Muscle of leg (tissue), 11 donors: Measurements from ENCODE around the gene SH3BP4. TPM values are rescaled to one million over a fixed set of nuclear protein-coding genes. Genes with fewer than 3 reads are reported as not detected.

ENCODE experiments used
- DNase-seq: peaks from one replicate; pipeline ENCODE4 v3.0.0; 2013
- H3K27ac ChIP-seq: one replicate; pipeline ENCODE4 v1.5.1; 2013; ENCODE audit warnings: mild to moderate bottlenecking, low read length, control low read depth
- H3K27me3 ChIP-seq: one replicate; pipeline ENCODE4 v1.6.1; 2013; ENCODE audit warnings: low read length; ENCODE audit not compliant: control insufficient read depth, insufficient read depth
- H3K36me3 ChIP-seq: one replicate; pipeline ENCODE4 v1.6.1; 2013; ENCODE audit warnings: low read length; ENCODE audit not compliant: control insufficient read depth, insufficient read depth
- H3K4me1 ChIP-seq: one replicate; pipeline ENCODE4 v1.6.1; 2013; ENCODE audit warnings: low read length; ENCODE audit not compliant: control insufficient read depth, insufficient read depth
- H3K4me3 ChIP-seq: one replicate; pipeline ENCODE4 v1.5.1; 2013; ENCODE audit warnings: low read length, control low read depth
- H3K9me3 ChIP-seq: replicated peaks from 2 replicates; pipeline ENCODE4 v1.6.1; 2013; ENCODE audit warnings: low read depth, low read length; ENCODE audit not compliant: control insufficient read depth
- WGBS: methylation state at CpG from one replicate; pipeline ENCODE4 v1.1.5; 2013; ENCODE audit warnings: missing lambda C conversion rate; ENCODE audit not compliant: insufficient coverage; 5-methylcytosine and 5-hydroxymethylcytosine counted together
- polyA plus RNA-seq, 8 donors: library from polyadenylated mRNA; unstranded; fragments of 120-200 nt; gene quantifications; one replicate each; pipeline versions ENCODE4 v1.2.1 to v1.2.3, GENCODE V29; 2013; ENCODE audit warnings: inconsistent platforms in 1 of 8, low replicate concordance in 1 of 8; ENCODE audit not compliant: insufficient read length in 8 of 8, insufficient read depth in 1 of 8
- total RNA-seq: library from RNA; stranded (reverse); fragments of 120-200 nt; gene quantifications from one replicate; pipeline ENCODE4 v1.2.4, GENCODE V29; 2013

Gene SH3BP4
- total and polyA plus RNA-seq, 9 donors, result 10.2 to 20.4 (median 14.8) TPM

- Histone ChIP-seq H3K4me3 (no peak overlapping the region), H3K36me3 (peaks cover 10% of the 10 kb centered on the region), H3K9me3 (no peaks in the 10 kb centered on the region), H3K27ac (no peak overlapping the region), H3K4me1 (peaks cover 40% of the 10 kb centered on the region), H3K27me3 (no peaks in the 10 kb centered on the region)
- no peak for DNase-seq
- 71% methylated on average over 3 of the region's 7 CpGs for WGBS
These were observed 96.7 kb downstream of the SH3BP4 start for GRCh38 chr2:235048549-235048948.

- Histone ChIP-seq H3K4me1 (peaks cover 40% of the 10 kb centered on the region), H3K27me3 (no peaks in the 10 kb centered on the region), H3K36me3 (peaks cover 8% of the 10 kb centered on the region), H3K4me3 (no peak overlapping the region), H3K9me3 (no peaks in the 10 kb centered on the region), H3K27ac (no peak overlapping the region)
- WGBS, result 74% methylated on average over 3 of the region's 6 CpGs
- no peak for DNase-seq
These were observed 97.3 kb downstream of the SH3BP4 start for GRCh38 chr2:235049069-235049468.

- Histone ChIP-seq H3K4me3 (no peak overlapping the region), H3K27me3 (no peaks in the 10 kb centered on the region), H3K36me3 (peaks cover 13% of the 10 kb centered on the region), H3K27ac (peak overlapping the region; percentile 13), H3K4me1 (peaks cover 46% of the 10 kb centered on the region), H3K9me3 (no peaks in the 10 kb centered on the region)
- DNase-seq, result no peak
- 67% methylated on average over 3 of the region's 8 CpGs for WGBS
These were observed 97.9 kb downstream of the SH3BP4 start for GRCh38 chr2:235049719-235050118.

GRCh38 chr2:235050980-235051351 lies 99.1 kb downstream of the SH3BP4 start:
- Histone ChIP-seq H3K9me3 (no peaks in the 10 kb centered on the region), H3K36me3 (peaks cover 16% of the 10 kb centered on the region), H3K27me3 (no peaks in the 10 kb centered on the region), H3K27ac (peak overlapping the region; percentile 91), H3K4me1 (peaks cover 52% of the 10 kb centered on the region), H3K4me3 (no peak overlapping the region)
- peak; percentile 91 for DNase-seq
- WGBS, result 20% methylated on average over 5 of the region's 7 CpGs

- peak overlapping the region; percentile 79 for H3K27ac ChIP-seq
- no peaks in the 10 kb centered on the region for H3K9me3 ChIP-seq
- H3K36me3 ChIP-seq, result peaks cover 16% of the 10 kb centered on the region
- H3K27me3 ChIP-seq, result no peaks in the 10 kb centered on the region
- H3K4me3 ChIP-seq, result no peak overlapping the region
- H3K4me1 ChIP-seq, result peaks cover 56% of the 10 kb centered on the region
- DNase-seq, result no peak
- 71% methylated on average over 10 of the region's 18 CpGs for WGBS
These were observed 99.8 kb downstream of the SH3BP4 start for GRCh38 chr2:235051436-235052260.

- peaks cover 56% of the 10 kb centered on the region for H3K4me1 ChIP-seq
These were observed 100.9 kb downstream of the SH3BP4 start for GRCh38 chr2:235052514-235053354.

DNA sequence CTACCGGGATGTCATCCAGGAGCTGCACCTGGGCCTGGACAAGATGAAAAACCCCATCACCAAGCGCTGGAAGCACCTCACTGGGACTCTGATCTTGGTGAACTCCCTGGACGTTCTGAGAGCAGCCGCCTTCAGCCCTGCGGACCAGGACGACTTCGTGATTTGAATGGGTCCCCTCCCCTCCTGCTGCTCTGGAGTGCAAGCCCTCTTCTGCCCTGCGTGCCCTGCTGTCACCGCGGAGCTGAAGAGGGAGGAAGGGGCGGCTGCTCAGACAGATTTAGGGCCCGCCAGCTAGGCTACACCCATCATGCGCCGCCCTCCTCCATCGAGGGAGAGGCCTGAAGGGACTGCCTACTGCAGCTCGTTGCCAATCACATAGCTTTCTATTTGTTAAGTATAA lies 101.8 kb downstream of the SH3BP4 start:
- Histone ChIP-seq H3K4me1 (peaks cover 49% of the 10 kb centered on the region), H3K27ac (no peak overlapping the region), H3K9me3 (peaks cover 2% of the 10 kb centered on the region), H3K36me3 (peaks cover 13% of the 10 kb centered on the region), H3K27me3 (no peaks in the 10 kb centered on the region), H3K4me3 (no peak overlapping the region)
- 69% methylated on average over 7 of the region's 16 CpGs for WGBS
- DNase-seq, result no peak

More at GRCh38 chr2:235052514-235053354, 100.9 kb downstream of the SH3BP4 start:
- DNase-seq, result no peak
- Histone ChIP-seq H3K9me3 (no peaks in the 10 kb centered on the region), H3K4me3 (no peak overlapping the region), H3K36me3 (peaks cover 13% of the 10 kb centered on the region), H3K27me3 (no peaks in the 10 kb centered on the region), H3K27ac (no peak overlapping the region)
- 92% methylated on average over 23 of the region's 25 CpGs for WGBS

- no peak for DNase-seq
- H3K36me3 ChIP-seq, result peaks cover 13% of the 10 kb centered on the region
- WGBS, result 75% methylated on average over 4 of the region's 5 CpGs
- H3K27ac ChIP-seq, result no peak overlapping the region
- no peak overlapping the region for H3K4me3 ChIP-seq
- H3K4me1 ChIP-seq, result peaks cover 43% of the 10 kb centered on the region
- H3K9me3 ChIP-seq, result peaks cover 2% of the 10 kb centered on the region
- no peaks in the 10 kb centered on the region for H3K27me3 ChIP-seq
These were observed 102.7 kb downstream of the SH3BP4 start for GRCh38 chr2:235054475-235054874.

DNA sequence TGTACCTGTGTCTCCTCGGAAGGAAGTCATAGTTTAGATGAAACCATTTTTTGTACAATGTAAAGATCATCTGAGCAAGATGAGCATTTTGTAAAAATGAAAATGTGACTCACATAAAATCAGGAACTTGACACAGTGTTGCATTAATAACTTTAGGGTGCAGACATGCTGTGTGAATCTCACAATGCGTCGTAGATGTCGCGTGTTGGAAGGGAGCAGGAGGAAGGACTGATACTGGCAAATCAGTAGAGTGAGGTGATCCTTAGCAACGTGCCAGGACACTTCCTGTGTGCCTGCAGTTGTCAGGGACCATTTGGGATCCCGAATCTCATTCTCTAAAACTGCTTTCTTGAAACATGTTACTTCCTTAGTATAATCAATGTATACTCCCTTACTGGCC lies 103.1 kb downstream of the SH3BP4 start:
- peaks cover 13% of the 10 kb centered on the region for H3K36me3 ChIP-seq
- no peak for DNase-seq
- H3K9me3 ChIP-seq, result peaks cover 2% of the 10 kb centered on the region
- peaks cover 40% of the 10 kb centered on the region for H3K4me1 ChIP-seq
- no peaks in the 10 kb centered on the region for H3K27me3 ChIP-seq
- WGBS, result 79% methylated on average over 6 of the region's 7 CpGs
- no peak overlapping the region for H3K4me3 ChIP-seq
- peak overlapping the region; percentile 51 for H3K27ac ChIP-seq

- peak; percentile 37 for DNase-seq
- Histone ChIP-seq H3K4me1 (peaks cover 32% of the 10 kb centered on the region), H3K27me3 (no peaks in the 10 kb centered on the region), H3K27ac (peak overlapping the region; percentile 62), H3K36me3 (peaks cover 13% of the 10 kb centered on the region), H3K9me3 (peaks cover 2% of the 10 kb centered on the region), H3K4me3 (no peak overlapping the region)
- WGBS, result 75% methylated on average over 6 of the region's 12 CpGs
These were observed 104.2 kb downstream of the SH3BP4 start for GRCh38 chr2:235055891-235056516.
